ENCODE data around the gene RNF5.
"Not testable (repeated sequence)": the region's sequence is repeated elsewhere in the genome, so short reads cannot be mapped to it uniquely, and the experiment has no call there.

The RNF5 gene

DNA sequence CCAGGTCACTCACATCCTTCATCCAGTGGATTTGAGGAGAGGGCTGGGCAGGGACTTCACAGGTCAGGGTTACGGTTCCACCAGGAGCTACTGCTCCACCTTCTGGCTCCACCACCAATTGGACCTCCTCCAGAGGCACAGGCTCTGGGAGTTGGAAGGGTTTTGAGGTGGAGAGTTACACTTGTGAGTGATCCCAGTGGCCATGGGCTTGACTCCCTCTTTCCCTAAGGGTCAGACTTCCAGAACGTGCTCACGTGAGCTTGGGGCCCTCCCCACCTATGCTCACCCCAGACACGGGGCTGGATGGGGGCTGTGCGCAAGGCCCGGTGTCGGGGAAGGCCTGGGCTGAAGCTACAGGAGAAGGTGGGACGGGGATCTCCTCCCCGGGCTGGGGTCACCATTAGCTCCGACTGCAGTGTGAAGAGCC, 4.4 kb downstream of the RNF5 start:
- Histone ChIP-seq H3K4me1 (ENCODE audit: low read depth, poor library complexity, severe bottlenecking) (peaks cover 6% of the 10 kb centered on the region), H3K27me3 (ENCODE audit: insufficient read depth, low read depth) (no peaks in the 10 kb centered on the region), H3K36me3 (ENCODE audit: insufficient read depth) (no peaks in the 10 kb centered on the region), H3K4me2 (no peak overlapping the region), H2AFZ (ENCODE audit: low read depth) (no peak overlapping the region), H4K20me1 (ENCODE audit: insufficient read depth) (no peaks in the 10 kb centered on the region), H3K4me3 (IDR thresholded peaks at IDR 0.05; ENCODE audit: insufficient read depth, low read depth, low read length) (no peak overlapping the region), H3K79me2 (ENCODE audit: insufficient read depth, low read depth) (no peaks in the 10 kb centered on the region), H3K9ac (no peak overlapping the region), H3K27ac (no peak overlapping the region)
- TF ChIP-seq, protein P1, sequence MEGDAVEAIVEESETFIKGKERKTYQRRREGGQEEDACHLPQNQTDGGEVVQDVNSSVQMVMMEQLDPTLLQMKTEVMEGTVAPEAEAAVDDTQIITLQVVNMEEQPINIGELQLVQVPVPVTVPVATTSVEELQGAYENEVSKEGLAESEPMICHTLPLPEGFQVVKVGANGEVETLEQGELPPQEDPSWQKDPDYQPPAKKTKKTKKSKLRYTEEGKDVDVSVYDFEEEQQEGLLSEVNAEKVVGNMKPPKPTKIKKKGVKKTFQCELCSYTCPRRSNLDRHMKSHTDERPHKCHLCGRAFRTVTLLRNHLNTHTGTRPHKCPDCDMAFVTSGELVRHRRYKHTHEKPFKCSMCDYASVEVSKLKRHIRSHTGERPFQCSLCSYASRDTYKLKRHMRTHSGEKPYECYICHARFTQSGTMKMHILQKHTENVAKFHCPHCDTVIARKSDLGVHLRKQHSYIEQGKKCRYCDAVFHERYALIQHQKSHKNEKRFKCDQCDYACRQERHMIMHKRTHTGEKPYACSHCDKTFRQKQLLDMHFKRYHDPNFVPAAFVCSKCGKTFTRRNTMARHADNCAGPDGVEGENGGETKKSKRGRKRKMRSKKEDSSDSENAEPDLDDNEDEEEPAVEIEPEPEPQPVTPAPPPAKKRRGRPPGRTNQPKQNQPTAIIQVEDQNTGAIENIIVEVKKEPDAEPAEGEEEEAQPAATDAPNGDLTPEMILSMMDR (conservative IDR thresholded peaks at IDR 0.05; ENCODE audit: low read depth, low read length): no peak

DNA sequence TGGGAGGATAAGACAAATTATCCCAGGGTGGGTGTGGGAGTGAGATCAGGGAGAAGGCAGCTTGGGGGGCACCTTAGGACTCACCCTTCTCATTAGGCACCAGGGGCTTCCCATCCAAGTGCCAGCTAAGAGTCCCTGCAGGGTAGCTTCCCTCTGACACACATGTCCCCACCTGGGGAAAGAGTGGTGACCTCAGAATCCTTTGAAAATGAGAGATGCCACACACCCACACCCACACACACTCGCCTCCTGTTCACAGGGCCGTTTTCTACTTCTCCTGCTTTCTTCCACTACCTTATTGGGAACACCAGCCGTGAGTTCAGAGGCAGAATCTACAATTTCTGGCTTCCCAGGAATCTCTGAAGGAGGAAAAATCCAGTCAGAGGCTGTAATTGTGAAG, 4.8 kb downstream of the RNF5 start:
- Histone ChIP-seq H3K27me3 (ENCODE audit: insufficient read depth, low read depth) (no peaks in the 10 kb centered on the region), H3K4me2 (no peak overlapping the region), H3K27ac (no peak overlapping the region), H3K4me1 (ENCODE audit: low read depth, poor library complexity, severe bottlenecking) (peaks cover 6% of the 10 kb centered on the region), H3K4me3 (IDR thresholded peaks at IDR 0.05; ENCODE audit: insufficient read depth, low read depth, low read length) (no peak overlapping the region), H3K36me3 (ENCODE audit: insufficient read depth) (no peaks in the 10 kb centered on the region), H3K79me2 (ENCODE audit: insufficient read depth, low read depth) (no peaks in the 10 kb centered on the region), H3K9ac (no peak overlapping the region), H4K20me1 (ENCODE audit: insufficient read depth) (no peaks in the 10 kb centered on the region), H2AFZ (ENCODE audit: low read depth) (no peak overlapping the region)
- TF ChIP-seq, protein P1 (conservative IDR thresholded peaks at IDR 0.05; ENCODE audit: low read depth, low read length): no peak

DNA sequence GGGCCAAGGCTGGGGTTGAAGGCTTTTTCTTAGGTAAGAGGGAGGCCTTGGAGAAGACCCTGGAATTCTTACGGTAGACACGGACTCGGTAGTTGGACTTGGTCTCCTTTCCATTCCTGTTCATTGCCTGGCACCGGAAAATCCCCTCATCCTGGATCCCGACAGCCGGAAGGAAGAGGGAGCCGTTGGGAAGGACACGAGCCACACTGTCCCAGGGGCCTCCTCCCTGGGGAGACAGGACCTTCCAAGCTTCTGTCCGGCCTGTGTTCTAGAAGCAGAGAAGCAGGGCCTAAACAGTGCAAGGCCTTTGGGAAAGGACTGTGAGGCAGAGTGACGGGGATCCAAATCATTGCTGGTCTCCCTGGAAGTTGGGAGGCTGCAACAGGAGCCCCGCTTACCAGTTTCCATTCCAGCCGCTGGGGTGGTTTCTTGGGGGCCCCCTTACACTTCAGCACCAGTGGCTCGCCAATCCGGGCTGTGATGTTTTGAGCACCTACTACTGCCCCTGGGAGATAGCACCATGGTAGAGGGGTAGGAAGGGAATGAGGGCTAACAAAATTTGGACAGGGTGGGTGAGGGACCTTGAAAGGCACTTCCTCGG, 5.4 kb downstream of the RNF5 start:
- no peak overlapping the region for H3K27ac ChIP-seq
- H3K9ac ChIP-seq: no peak overlapping the region
- H3K36me3 ChIP-seq (ENCODE audit: insufficient read depth): no peaks in the 10 kb centered on the region
- peaks cover 2% of the 10 kb centered on the region; the same call in 1 of the 2 replicates for H3K79me2 ChIP-seq (ENCODE audit: insufficient read depth, low read depth)
- no peaks in the 10 kb centered on the region for H4K20me1 ChIP-seq (ENCODE audit: insufficient read depth)
- no peak overlapping the region for H3K4me2 ChIP-seq
- H2AFZ ChIP-seq (ENCODE audit: low read depth): no peak overlapping the region
- TF ChIP-seq, protein P1 (conservative IDR thresholded peaks at IDR 0.05; ENCODE audit: low read depth, low read length): no peak
- H3K27me3 ChIP-seq (ENCODE audit: insufficient read depth, low read depth): no peaks in the 10 kb centered on the region
- no peak overlapping the region for H3K4me3 ChIP-seq (IDR thresholded peaks at IDR 0.05; ENCODE audit: insufficient read depth, low read depth, low read length)
- peaks cover 8% of the 10 kb centered on the region for H3K4me1 ChIP-seq (ENCODE audit: low read depth, poor library complexity, severe bottlenecking)

DNA sequence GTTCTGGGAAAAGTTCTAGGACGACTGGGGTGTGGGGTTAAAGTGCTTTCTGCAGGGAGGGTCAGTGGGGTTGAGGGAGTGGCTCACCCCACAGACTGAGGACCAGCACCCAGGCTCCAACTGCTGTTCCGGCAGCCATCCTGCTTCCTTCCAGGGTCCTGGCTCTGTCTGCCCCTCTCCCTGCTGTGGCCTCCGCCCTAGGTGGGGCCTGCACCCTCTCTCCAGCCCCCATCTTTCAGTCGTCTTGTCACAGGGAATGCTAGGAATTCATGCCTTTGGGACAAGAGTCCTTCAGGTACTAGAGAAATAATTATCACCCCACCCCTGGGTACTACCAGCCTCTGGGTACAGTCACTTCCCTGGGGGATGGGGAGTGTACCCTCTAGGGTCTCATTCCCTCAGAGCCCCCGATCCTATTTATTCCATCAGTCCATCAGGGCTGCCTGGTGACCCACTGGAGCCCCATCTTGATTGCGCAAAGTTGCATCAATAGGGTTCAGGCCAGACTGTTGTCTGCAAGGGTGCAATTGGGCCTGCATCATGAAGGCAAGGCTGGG, 6.0 kb downstream of the RNF5 start, which contains the start of gene AGER:
TSS of gene AGER (minus strand) at position 170 of the 557 bp plus-strand sequence. CDS start at position 139, 31 bp downstream.
- H3K79me2 ChIP-seq (ENCODE audit: insufficient read depth, low read depth): peaks cover 8% of the 10 kb centered on the region
- H3K4me1 ChIP-seq (ENCODE audit: low read depth, poor library complexity, severe bottlenecking): peaks cover 10% of the 10 kb centered on the region
- H3K36me3 ChIP-seq (ENCODE audit: insufficient read depth): no peaks in the 10 kb centered on the region
- H4K20me1 ChIP-seq (ENCODE audit: insufficient read depth): no peaks in the 10 kb centered on the region
- no peak within 1 kb of the TSS for H3K4me3 ChIP-seq (IDR thresholded peaks at IDR 0.05; ENCODE audit: insufficient read depth, low read depth, low read length)
- H3K4me2 ChIP-seq: no peak within 1 kb of the TSS
- H3K9ac ChIP-seq: no peak within 1 kb of the TSS
- H3K27me3 ChIP-seq (ENCODE audit: insufficient read depth, low read depth): no peaks in the 10 kb centered on the region
- no peak within 1 kb of the TSS for H3K27ac ChIP-seq
- TF ChIP-seq, protein P1 (conservative IDR thresholded peaks at IDR 0.05; ENCODE audit: low read depth, low read length): no peak
- no peak within 1 kb of the TSS for H2AFZ ChIP-seq (ENCODE audit: low read depth)

DNA sequence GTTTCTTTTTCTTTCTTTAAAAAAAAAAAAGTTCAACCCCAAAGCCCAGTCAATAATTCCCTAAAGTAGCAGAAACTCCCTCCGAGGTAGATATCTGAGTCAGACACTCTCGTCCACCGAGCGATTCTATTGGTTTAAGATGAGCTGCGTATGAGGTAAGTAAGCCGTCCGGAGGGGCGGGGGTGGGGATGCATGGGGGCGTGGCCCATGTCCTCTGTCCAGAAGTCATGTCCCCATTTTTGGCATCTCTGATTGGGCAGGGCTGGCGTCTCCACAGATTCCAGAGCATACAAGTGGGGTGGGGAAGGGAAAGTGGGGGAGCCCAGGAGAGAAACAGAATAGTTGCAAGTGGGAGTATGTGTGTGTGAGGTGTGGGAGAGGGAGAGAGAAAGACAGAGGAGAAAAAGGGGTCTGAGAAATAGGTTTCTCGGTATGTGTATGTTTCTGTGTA, 7.5 kb downstream of the RNF5 start:
- H3K4me3 ChIP-seq (IDR thresholded peaks at IDR 0.05; ENCODE audit: insufficient read depth, low read depth, low read length); H3K36me3 ChIP-seq (ENCODE audit: insufficient read depth); H3K27me3 ChIP-seq (ENCODE audit: insufficient read depth, low read depth); H3K4me1 ChIP-seq (ENCODE audit: low read depth, poor library complexity, severe bottlenecking); H3K4me2 ChIP-seq; H4K20me1 ChIP-seq (ENCODE audit: insufficient read depth); H2AFZ ChIP-seq (ENCODE audit: low read depth); H3K9ac ChIP-seq; H3K27ac ChIP-seq: not testable (repeated sequence)
- H3K79me2 ChIP-seq (ENCODE audit: insufficient read depth, low read depth): peaks cover 11% of the 10 kb centered on the region

DNA sequence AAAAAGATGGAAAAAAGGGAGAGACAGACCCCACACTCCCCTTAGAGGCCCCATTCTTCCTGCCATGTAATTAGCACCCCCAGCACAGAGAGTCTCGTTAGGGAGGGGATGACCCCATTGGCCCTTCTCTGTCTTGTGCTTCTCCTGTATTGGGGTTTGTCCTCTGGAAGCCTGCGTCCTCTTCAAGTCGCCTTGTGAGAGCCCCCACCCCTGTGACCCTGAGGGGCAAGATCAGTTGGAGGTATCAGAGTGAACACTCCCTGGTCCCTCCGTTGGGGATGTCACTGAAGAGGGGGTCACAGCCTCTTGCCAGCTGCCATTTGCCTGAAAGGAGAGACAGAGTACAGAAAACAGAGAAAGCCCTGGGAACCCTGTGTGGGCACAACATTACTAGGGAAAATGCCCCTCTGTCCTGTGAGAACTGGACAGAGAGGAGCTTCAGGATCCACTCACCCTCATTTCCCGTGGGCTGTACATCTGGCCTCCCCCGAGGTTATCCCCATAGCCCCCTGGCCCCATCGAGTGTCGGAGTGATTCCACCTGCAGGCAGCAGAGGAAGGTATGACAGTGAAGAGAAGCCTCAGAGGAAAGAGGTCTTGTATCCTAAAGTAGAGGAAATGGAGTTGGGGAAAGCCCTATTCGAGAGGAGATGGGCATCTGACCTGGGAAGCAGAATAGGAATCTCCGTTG, 8.1 kb downstream of the RNF5 start:
- not testable (repeated sequence) for H3K27me3 ChIP-seq (ENCODE audit: insufficient read depth, low read depth); H3K27ac ChIP-seq; H3K4me2 ChIP-seq; H4K20me1 ChIP-seq (ENCODE audit: insufficient read depth); H3K4me3 ChIP-seq (IDR thresholded peaks at IDR 0.05; ENCODE audit: insufficient read depth, low read depth, low read length); H2AFZ ChIP-seq (ENCODE audit: low read depth); H3K36me3 ChIP-seq (ENCODE audit: insufficient read depth); H3K9ac ChIP-seq
- Histone ChIP-seq H3K79me2 (ENCODE audit: insufficient read depth, low read depth) (peaks cover 11% of the 10 kb centered on the region), H3K4me1 (ENCODE audit: low read depth, poor library complexity, severe bottlenecking) (peaks cover 15% of the 10 kb centered on the region)
